Peyer's patch (tissue), 4 donors: ENCODE measurements around the gene TCF4. TPM values are rescaled to one million over a fixed set of nuclear protein-coding genes. Genes with fewer than 3 reads are reported as not detected.

Source experiments
- DNase-seq, 3 donors: peaks; one replicate each; pipeline ENCODE4 v3.0.0-alpha.2; 2017 to 2019
- H3K27ac ChIP-seq, 4 donors: fragments of 200-600 bp; sonication (generic); one replicate each; pipeline ENCODE4 v1.5.1; 2016 to 2019
- H3K27me3 ChIP-seq, 2 donors: fragments of 200-600 bp; sonication (generic); one replicate each; pipeline ENCODE4 v1.5.1; 2019
- H3K36me3 ChIP-seq, 3 donors: fragments of 200-600 bp; sonication (generic); one replicate each; pipeline ENCODE4 v1.5.1; 2016 to 2019
- H3K4me1 ChIP-seq, 4 donors: fragments of 200-600 bp; sonication (generic); one replicate each; pipeline ENCODE4 v1.5.1; 2016 to 2019
- H3K4me3 ChIP-seq, 4 donors: fragments of 200-600 bp; sonication (generic); 1 replicate in 3 of 4; 2 replicates in 1 of 4; pipeline ENCODE4 v1.5.1; 2016 to 2019; ENCODE audit warnings: mild to moderate bottlenecking in 1 of 4
- H3K9me3 ChIP-seq, 4 donors: fragments of 200-600 bp; sonication (generic); one replicate each; pipeline ENCODE4 v1.5.1; 2016 to 2019; ENCODE audit warnings: mild to moderate bottlenecking in 1 of 4
- POLR2A ChIP-seq, 2 donors: fragments of 450-650 bp; IDR thresholded peaks; one replicate each; pipeline ENCODE4 v1.5.1; 2017; ENCODE audit warnings: antibody characterized with exemption in 2 of 2, mild to moderate bottlenecking in 2 of 2, moderate library complexity in 2 of 2
- total RNA-seq, 4 donors: library from RNA; depleted of rRNA; stranded (reverse); fragments of >200 nt; gene quantifications; one replicate each; pipeline ENCODE4 v1.1.0, GENCODE V29; 2016
- TF ChIP-seq, protein P1 (sequence below), 6 experiments: fragments of 450-650 bp in 4 of 6; fragments of 200-600 bp in 2 of 6; sonication (generic) in 1 of 6; IDR thresholded peaks; one replicate each; pipeline ENCODE4 v1.5.1; 2017 to 2019; ENCODE audit warnings: antibody characterized with exemption in 6 of 6, mild to moderate bottlenecking in 3 of 6, moderate library complexity in 1 of 6

Gene TCF4
- total RNA-seq, 4 donors from 2014 or later, result 11.9 to 190 (median 33.8) TPM

DNA sequence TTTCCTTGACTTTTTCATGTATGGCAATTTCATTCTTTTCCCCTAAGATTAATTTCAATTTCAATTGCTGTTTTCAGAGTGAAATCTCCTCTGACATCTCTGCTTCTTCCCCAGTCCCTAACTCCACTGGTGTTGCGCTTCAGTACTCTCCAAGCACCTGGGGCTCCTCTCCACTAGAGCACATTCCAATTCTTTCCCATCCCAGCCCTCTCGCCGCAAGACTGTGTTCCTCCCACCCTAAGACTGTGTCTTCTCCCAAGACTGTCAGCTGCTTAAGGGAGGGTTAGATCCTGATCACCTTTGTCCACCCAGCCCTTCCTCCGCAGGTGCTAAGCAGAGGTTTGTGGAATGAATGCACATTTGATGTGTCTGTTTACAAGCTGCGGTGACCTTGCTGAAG, 373.0 kb downstream of the TCF4 start:
- H3K27ac ChIP-seq, result no peak overlapping the region
- H3K9me3 ChIP-seq, result no peaks in the 10 kb centered on the region
- TF ChIP-seq, protein P1, sequence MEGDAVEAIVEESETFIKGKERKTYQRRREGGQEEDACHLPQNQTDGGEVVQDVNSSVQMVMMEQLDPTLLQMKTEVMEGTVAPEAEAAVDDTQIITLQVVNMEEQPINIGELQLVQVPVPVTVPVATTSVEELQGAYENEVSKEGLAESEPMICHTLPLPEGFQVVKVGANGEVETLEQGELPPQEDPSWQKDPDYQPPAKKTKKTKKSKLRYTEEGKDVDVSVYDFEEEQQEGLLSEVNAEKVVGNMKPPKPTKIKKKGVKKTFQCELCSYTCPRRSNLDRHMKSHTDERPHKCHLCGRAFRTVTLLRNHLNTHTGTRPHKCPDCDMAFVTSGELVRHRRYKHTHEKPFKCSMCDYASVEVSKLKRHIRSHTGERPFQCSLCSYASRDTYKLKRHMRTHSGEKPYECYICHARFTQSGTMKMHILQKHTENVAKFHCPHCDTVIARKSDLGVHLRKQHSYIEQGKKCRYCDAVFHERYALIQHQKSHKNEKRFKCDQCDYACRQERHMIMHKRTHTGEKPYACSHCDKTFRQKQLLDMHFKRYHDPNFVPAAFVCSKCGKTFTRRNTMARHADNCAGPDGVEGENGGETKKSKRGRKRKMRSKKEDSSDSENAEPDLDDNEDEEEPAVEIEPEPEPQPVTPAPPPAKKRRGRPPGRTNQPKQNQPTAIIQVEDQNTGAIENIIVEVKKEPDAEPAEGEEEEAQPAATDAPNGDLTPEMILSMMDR (IDR thresholded peaks at IDR 0.05), result no peak
- no peak for TF ChIP-seq POLR2A (IDR thresholded peaks at IDR 0.05)
- no peaks in the 10 kb centered on the region for H3K27me3 ChIP-seq
- H3K36me3 ChIP-seq, result no peaks in the 10 kb centered on the region
- H3K4me3 ChIP-seq, result no peak overlapping the region
- DNase-seq, result no peak
- H3K4me1 ChIP-seq, result no peaks in the 10 kb centered on the region

DNA sequence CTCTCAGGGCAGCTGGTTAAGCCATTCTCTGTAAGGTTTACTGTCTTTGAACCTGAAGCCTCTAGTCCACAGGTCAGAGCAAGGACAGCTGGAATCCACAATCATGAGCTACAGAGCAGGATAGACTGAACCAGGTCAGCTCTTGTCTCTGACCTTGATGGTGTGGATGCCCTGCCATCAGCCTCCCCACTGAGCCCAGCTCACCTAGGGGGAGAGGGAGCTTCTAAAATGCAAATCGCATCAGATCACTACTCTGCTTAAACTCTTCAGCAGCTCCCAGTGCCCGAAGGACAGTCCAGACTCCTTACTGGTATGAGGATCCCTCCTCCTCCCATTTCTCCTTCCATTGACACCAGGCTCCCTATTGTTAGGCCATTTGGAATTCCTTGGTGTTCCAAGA, 373.5 kb downstream of the TCF4 start:
- H3K27me3 ChIP-seq, result no peaks in the 10 kb centered on the region
- H3K4me1 ChIP-seq, result no peaks in the 10 kb centered on the region
- H3K4me3 ChIP-seq, result no peak overlapping the region
- H3K36me3 ChIP-seq, result no peaks in the 10 kb centered on the region
- H3K9me3 ChIP-seq, result no peaks in the 10 kb centered on the region
- no peak for TF ChIP-seq POLR2A (IDR thresholded peaks at IDR 0.05)
- TF ChIP-seq, protein P1 (IDR thresholded peaks at IDR 0.05), result no peak
- no peak overlapping the region for H3K27ac ChIP-seq
- DNase-seq, result no peak

DNA sequence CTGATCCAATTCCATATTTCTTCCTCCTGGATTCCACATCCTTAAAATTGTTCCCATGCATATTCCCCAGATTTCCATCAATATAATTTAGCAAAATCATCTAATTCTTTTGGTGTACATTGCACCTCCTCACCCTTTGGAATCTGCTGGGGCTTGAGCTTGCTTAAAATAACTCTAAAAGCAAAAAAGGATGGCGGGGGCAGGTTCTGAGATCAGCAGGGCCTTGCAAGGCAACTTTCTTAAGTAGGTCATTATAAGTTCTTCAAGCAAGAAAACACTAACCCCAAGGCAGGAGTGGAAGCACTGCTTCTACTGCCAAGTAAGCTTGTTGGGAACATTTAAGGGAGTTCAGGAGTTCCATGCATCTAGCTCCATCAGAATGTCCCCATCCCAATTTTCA, 374.4 kb downstream of the TCF4 start:
- no peak overlapping the region for H3K27ac ChIP-seq
- TF ChIP-seq, protein P1 (IDR thresholded peaks at IDR 0.05), result no peak
- no peak for TF ChIP-seq POLR2A (IDR thresholded peaks at IDR 0.05)
- H3K4me3 ChIP-seq, result no peak overlapping the region
- DNase-seq, result no peak
- no peaks in the 10 kb centered on the region for H3K4me1 ChIP-seq
- H3K9me3 ChIP-seq, result no peaks in the 10 kb centered on the region
- no peaks in the 10 kb centered on the region for H3K27me3 ChIP-seq
- H3K36me3 ChIP-seq, result no peaks in the 10 kb centered on the region

DNA sequence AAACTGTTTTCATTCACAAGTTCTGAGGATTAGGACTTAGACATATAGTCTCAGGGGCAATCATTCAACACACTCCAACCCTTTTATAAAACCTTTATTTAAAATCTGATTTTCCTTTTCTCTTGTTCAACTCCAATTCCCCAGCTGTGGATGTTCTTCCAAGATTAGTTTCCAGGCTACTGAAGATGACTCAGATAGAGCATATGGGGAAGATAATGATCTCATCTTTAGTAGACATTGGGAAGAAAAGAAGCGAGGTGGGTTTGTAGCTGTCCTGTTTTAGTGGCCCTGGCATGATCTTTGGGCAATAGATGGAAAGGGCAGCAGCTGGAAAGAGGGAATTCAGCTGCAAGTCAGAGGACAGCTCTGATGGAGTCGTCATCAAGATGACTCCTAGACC, 381.1 kb downstream of the TCF4 start:
- Histone ChIP-seq H3K4me1 (no peaks in the 10 kb centered on the region), H3K9me3 (no peaks in the 10 kb centered on the region), H3K4me3 (no peak overlapping the region), H3K27ac (no peak overlapping the region), H3K27me3 (peaks cover 0 to under 1% of the 10 kb centered on the region in 2 donors), H3K36me3 (no peaks in the 10 kb centered on the region)
- TF ChIP-seq, protein P1 (IDR thresholded peaks at IDR 0.05), result no peak
- no peak for TF ChIP-seq POLR2A (IDR thresholded peaks at IDR 0.05)
- no peak for DNase-seq

DNA sequence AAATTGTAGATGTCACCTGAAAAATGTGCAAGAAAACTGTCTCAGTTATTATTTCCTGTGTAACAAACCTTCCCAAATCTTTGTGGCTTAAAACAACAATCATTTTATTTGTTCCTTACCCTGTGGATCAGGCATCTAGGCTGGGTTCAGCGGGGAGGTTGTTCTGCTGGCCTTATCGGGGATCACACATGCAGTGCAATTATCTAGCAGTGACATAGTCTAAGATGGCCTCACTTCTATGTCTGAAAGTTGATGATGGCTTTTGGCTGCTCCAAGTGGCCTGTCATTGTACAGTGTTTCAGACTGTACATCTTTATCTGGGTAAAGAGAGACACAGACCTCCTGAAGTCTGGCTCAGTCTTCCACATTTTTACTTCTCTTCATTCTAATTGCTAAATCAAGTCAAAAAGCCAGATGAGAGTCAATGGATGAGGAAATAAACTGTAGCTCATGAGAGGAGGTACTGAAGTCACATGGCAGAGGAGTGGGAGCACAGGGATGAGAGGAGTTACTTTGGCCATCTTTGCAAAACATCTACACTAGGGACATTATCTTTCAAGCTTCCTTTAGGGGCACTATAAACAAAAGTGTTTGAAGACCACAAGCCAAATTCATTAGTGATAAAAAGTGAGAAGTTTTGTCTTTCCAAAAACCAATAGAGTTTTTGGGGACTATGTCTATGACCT, 385.6 kb downstream of the TCF4 start:
- no peak for DNase-seq
- Histone ChIP-seq H3K36me3 (no peaks in the 10 kb centered on the region), H3K4me1 (no peaks in the 10 kb centered on the region), H3K27ac (no peak overlapping the region), H3K4me3 (no peak overlapping the region), H3K27me3 (peaks cover 0 to 3% of the 10 kb centered on the region in 2 donors), H3K9me3 (no peaks in the 10 kb centered on the region)
- TF ChIP-seq, protein P1 (IDR thresholded peaks at IDR 0.05), result no peak
- TF ChIP-seq POLR2A (IDR thresholded peaks at IDR 0.05), result no peak
